H1 (cell line): ENCODE data around the gene HSF5. TPM values are rescaled to one million over a fixed set of nuclear protein-coding genes. Genes with fewer than 3 reads are reported as not detected.

Experiments used
- CTCF ChIA-PET: fragments of 300-600 bp; sonication (Branson Sonifier 250); formaldehyde crosslinking; loops from one replicate; lab custom pipeline; 2021; ENCODE audit not compliant: partially characterized antibody; lab: Charles Lee
- POLR2A ChIA-PET: fragments of 300-600 bp; sonication (Branson Sonifier 250); formaldehyde crosslinking; loops from one replicate; lab custom pipeline; 2021; ENCODE audit warnings: inconsistent platforms; ENCODE audit not compliant: partially characterized antibody; lab: Charles Lee
- DNase-seq, 2 experiments: peaks; one replicate each; pipeline versions ENCODE4 v3.0.0 to v3.0.0-alpha.2; 2010 to 2022; ENCODE audit warnings: low spot score in 2 of 2, low read depth in 1 of 2, mixed read lengths in 1 of 2
- FAIRE-seq: peaks from 2 replicates; lab custom pipeline; 2011; peaks lifted over from hg19 to GRCh38; lab: Jason Lieb, UNC
- H2AFZ ChIP-seq: 2 replicates; pipeline ENCODE4 v1.8.1; 2012; ENCODE audit warnings: low read length, inconsistent platforms
- H2AK5ac ChIP-seq: 2 replicates; pipeline ENCODE4 v1.6.1; 2013; ENCODE audit warnings: low read depth, low read length
- H2BK120ac ChIP-seq: replicated peaks from 2 replicates; pipeline ENCODE3; 2013; ENCODE audit warnings: low read depth, low read length, inconsistent platforms
- H2BK12ac ChIP-seq: 2 replicates; pipeline ENCODE4 v1.6.1; 2013; ENCODE audit warnings: low read depth, low read length
- H2BK15ac ChIP-seq: 2 replicates; pipeline ENCODE4 v1.6.1; 2013; ENCODE audit warnings: low read length
- H2BK20ac ChIP-seq: 2 replicates; pipeline ENCODE4 v1.6.1; 2013; ENCODE audit warnings: low read length
- H2BK5ac ChIP-seq: 2 replicates; pipeline ENCODE4 v1.6.1; 2013; ENCODE audit warnings: low read depth, low read length
- H3K14ac ChIP-seq: 2 replicates; pipeline ENCODE4 v1.6.1; 2013; ENCODE audit warnings: inconsistent platforms; ENCODE audit not compliant: insufficient read length
- H3K18ac ChIP-seq: 2 replicates; pipeline ENCODE4 v1.6.1; 2013; ENCODE audit warnings: low read length; ENCODE audit errors: extremely low read depth
- H3K23ac ChIP-seq: 2 replicates; pipeline ENCODE4 v1.6.1; 2013; ENCODE audit warnings: inconsistent platforms; ENCODE audit not compliant: insufficient read length
- H3K23me2 ChIP-seq: 2 replicates; pipeline ENCODE4 v1.6.1; 2013; ENCODE audit warnings: low read depth, low read length
- H3K27ac ChIP-seq: 2 replicates; pipeline ENCODE4 v1.6.1; 2011; ENCODE audit warnings: low read depth, low read length, inconsistent platforms
- H3K27me3 ChIP-seq, 4 experiments: replicated peaks in 1 of 4; 1 replicate in 1 of 4; 2 replicates in 3 of 4; pipeline versions ENCODE4 v1.6.1 to v1.8.1; 2011 to 2013; ENCODE audit warnings: low read length in 3 of 4, mild to moderate bottlenecking in 3 of 4, inconsistent platforms in 2 of 4, mixed read lengths in 2 of 4, moderate library complexity in 1 of 4; ENCODE audit not compliant: control insufficient read depth in 3 of 4, insufficient read depth in 3 of 4; ENCODE audit errors: extremely low read depth in 1 of 4
- H3K36me3 ChIP-seq, 4 experiments: 2 replicates each; pipeline versions ENCODE4 v1.6.1 to v1.8.1; 2011 to 2013; ENCODE audit warnings: mild to moderate bottlenecking in 4 of 4, low read length in 3 of 4, moderate library complexity in 2 of 4, control low read depth in 1 of 4, inconsistent platforms in 1 of 4; ENCODE audit not compliant: insufficient read depth in 4 of 4, control insufficient read depth in 2 of 4
- H3K4ac ChIP-seq: replicated peaks from 2 replicates; pipeline ENCODE3; 2013; ENCODE audit warnings: low read length, low read depth, mixed read lengths, inconsistent platforms; ENCODE audit not compliant: insufficient read length
- H3K4me1 ChIP-seq, 4 experiments: replicated peaks in 1 of 4; 1 replicate in 1 of 4; 2 replicates in 3 of 4; pipeline versions ENCODE4 v1.6.1 to v1.8.1; 2011 to 2013; ENCODE audit warnings: low read length in 3 of 4, inconsistent platforms in 2 of 4, mixed read lengths in 1 of 4; ENCODE audit not compliant: insufficient read depth in 4 of 4, control insufficient read depth in 3 of 4
- H3K4me2 ChIP-seq, 2 experiments: 2 replicates each; pipeline versions ENCODE4 v1.6.1 to v1.8.1; 2011 to 2013; ENCODE audit warnings: low read depth in 2 of 2, low read length in 2 of 2, control low read depth in 1 of 2, inconsistent platforms in 1 of 2, mild to moderate bottlenecking in 1 of 2; ENCODE audit not compliant: insufficient read depth in 1 of 2
- H3K4me3 ChIP-seq, 4 experiments: fragments of 200-600, 300-600 bp in 1 of 4; sonication (generic), shearing (Covaris generic), sonication (Bioruptor Twin) in 1 of 4; 2 replicates each; pipeline versions ENCODE4 v1.5.1 to v1.8.1; 2011 to 2016; ENCODE audit warnings: low read length in 4 of 4, low read depth in 3 of 4, control low read depth in 2 of 4, inconsistent platforms in 2 of 4, mild to moderate bottlenecking in 2 of 4, mixed read lengths in 1 of 4, moderate library complexity in 1 of 4; ENCODE audit not compliant: insufficient read depth in 2 of 4; ENCODE audit errors: extremely low read depth in 1 of 4
- H3K56ac ChIP-seq: replicated peaks from 2 replicates; pipeline ENCODE3; 2013; ENCODE audit warnings: low read depth, mild to moderate bottlenecking, mixed read lengths, low read length, inconsistent platforms; ENCODE audit not compliant: insufficient read length
- H3K79me1 ChIP-seq: 2 replicates; pipeline ENCODE4 v1.6.1; 2013; ENCODE audit warnings: low read depth, low read length, control low read depth
- H3K79me2 ChIP-seq, 2 experiments: 2 replicates each; pipeline versions ENCODE4 v1.6.1 to v1.8.1; 2012 to 2013; ENCODE audit warnings: low read length in 2 of 2, mild to moderate bottlenecking in 2 of 2, inconsistent platforms in 1 of 2; ENCODE audit not compliant: insufficient read depth in 2 of 2, control insufficient read depth in 1 of 2
- H3K9ac ChIP-seq, 4 experiments: replicated peaks in 1 of 4; 1 replicate in 1 of 4; 2 replicates in 3 of 4; pipeline versions ENCODE4 v1.6.1 to v1.8.1; 2011 to 2013; ENCODE audit warnings: low read depth in 3 of 4, low read length in 3 of 4, control low read depth in 2 of 4, mild to moderate bottlenecking in 2 of 4, moderate library complexity in 2 of 4, inconsistent platforms in 1 of 4; ENCODE audit errors: extremely low read depth in 1 of 4
- H3K9me3 ChIP-seq, 2 experiments: 2 replicates each; pipeline versions ENCODE4 v1.6.1 to v1.8.1; 2012 to 2013; ENCODE audit warnings: mild to moderate bottlenecking in 2 of 2, moderate library complexity in 2 of 2, control low read depth in 1 of 2, inconsistent platforms in 1 of 2, low read depth in 1 of 2, low read length in 1 of 2, mixed read lengths in 1 of 2; ENCODE audit not compliant: insufficient read depth in 2 of 2
- H4K20me1 ChIP-seq, 2 experiments: replicated peaks in 1 of 2; 2 replicates each; pipeline versions ENCODE3 to v1.8.1; 2011 to 2013; ENCODE audit warnings: inconsistent platforms in 2 of 2, low read length in 2 of 2, mild to moderate bottlenecking in 1 of 2; ENCODE audit not compliant: insufficient read depth in 2 of 2, control insufficient read depth in 1 of 2
- H4K5ac ChIP-seq: 2 replicates; pipeline ENCODE4 v1.6.1; 2013; ENCODE audit warnings: low read length, low read depth, mixed read lengths, inconsistent platforms; ENCODE audit not compliant: insufficient read length
- H4K8ac ChIP-seq: 2 replicates; pipeline ENCODE4 v1.8.0; 2013; ENCODE audit warnings: mild to moderate bottlenecking, moderate library complexity, low read length, inconsistent platforms; ENCODE audit not compliant: insufficient read depth; ENCODE audit errors: extremely low read depth
- H4K91ac ChIP-seq: replicated peaks from 2 replicates; pipeline ENCODE3; 2013; ENCODE audit warnings: low read length, mixed read lengths, inconsistent platforms; ENCODE audit not compliant: insufficient read length
- GTF2F1 ChIP-seq: IDR thresholded peaks from 2 replicates; pipeline ENCODE4 v1.6.1; 2012; ENCODE audit warnings: low read depth, low read length, improper control_type of control experiment, borderline replicate concordance
- JUN ChIP-seq: IDR thresholded peaks from 2 replicates; pipeline ENCODE4 v1.6.1; 2011; ENCODE audit warnings: low read depth, mild to moderate bottlenecking, improper control_type of control experiment, low read length
- WGBS, 2 experiments: shearing (Covaris generic) in 1 of 2; methylation state at CpG; one replicate each; pipeline versions ENCODE4 v1.1.6 to v1.1.7; 2013 to 2015; ENCODE audit warnings: low lambda C conversion rate in 2 of 2, mixed read lengths in 2 of 2, inconsistent platforms in 1 of 2, low coverage in 1 of 2, missing lambda C conversion rate in 1 of 2; ENCODE audit not compliant: insufficient replicate concordance in 2 of 2, insufficient coverage in 1 of 2, insufficient read length in 1 of 2; ENCODE audit errors: extremely low coverage in 1 of 2, missing lambda C conversion rate in 1 of 2; 5-methylcytosine and 5-hydroxymethylcytosine counted together
- polyA plus RNA-seq, 7 experiments: library from polyadenylated mRNA; depleted of rRNA in 3 of 7; stranded (reverse) in 5 of 7; unstranded in 2 of 7; fragments of >200 nt in 5 of 7; fragments of 200-250 nt in 2 of 7; gene quantifications; 1 replicate in 5 of 7; 2 replicates in 1 of 7; 4 replicates in 1 of 7; pipeline versions ENCODE4 v1.2.1 to v1.2.3, GENCODE V29; 2011 to 2013; ENCODE audit warnings: missing spikeins in 2 of 7, mixed read lengths in 2 of 7
- total RNA-seq: library from RNA; stranded (reverse); fragmentation: NEBNext Ultra II Directional; extraction: Animal tissue kit (Norgen Biotek cat#: 25700); gene quantifications from 2 replicates; pipeline ENCODE4 v1.2.1, GENCODE V29; 2021
- TF ChIP-seq, protein P1 (sequence below), 3 experiments: IDR thresholded peaks; 1 replicate in 2 of 3; 2 replicates in 1 of 3; pipeline versions ENCODE4 v1.5.1 to v1.6.1; 2011; ENCODE audit warnings: low read length in 3 of 3, mild to moderate bottlenecking in 3 of 3, inconsistent platforms in 2 of 3, low read depth in 1 of 3, moderate library complexity in 1 of 3; ENCODE audit not compliant: insufficient read depth in 1 of 3; ENCODE audit errors: control extremely low read depth in 1 of 3

HSF5 gene
- total and polyA plus RNA-seq, 2 of the 8 experiments (the other 6 are each of a cell fraction or from before 2014, with no cell fraction given), result not detected

- ChIA-PET CTCF (interaction anchor here (0.7 to 16.5 kb wide), 7 partner anchors 6 to 478 kb away, joined by 3 to 163 read pairs (median 9); a partner anchor contains a TSS), POLR2A (interaction anchor here (0.6 to 2.2 kb wide), 4 partner anchors 8 to 105 kb away, joined by 5 to 10 read pairs (median 6); partner anchors contain the start of gene MTMR4)
- Histone ChIP-seq H2AK5ac (no peak overlapping the region), H4K5ac (no peak overlapping the region), H3K9ac (no peak overlapping the region), H3K23me2 (peaks cover 9% of the 10 kb centered on the region; the same call in 1 of the 2 replicates), H2BK120ac (no peak overlapping the region), H3K79me1 (no peaks in the 10 kb centered on the region), H2BK15ac (0 out of 2 replicates have a peak overlapping the region, but pooled peaks have one; percentile 61), H3K4ac (no peak overlapping the region), H3K79me2 (no peaks in the 10 kb centered on the region), H4K20me1 (no peaks in the 10 kb centered on the region), H3K18ac (no peak overlapping the region), H3K23ac (no peak overlapping the region), H2AFZ (no peak overlapping the region), H3K4me1 (peaks cover 3 to 13% (median 7%) of the 10 kb centered on the region in 4 experiments), H4K91ac (no peak overlapping the region), H3K14ac (no peak overlapping the region), H3K27me3 (no peaks in the 10 kb centered on the region), H3K27ac (no peak overlapping the region), H2BK20ac (no peak overlapping the region), H2BK5ac (no peak overlapping the region), H4K8ac (no peak overlapping the region), H2BK12ac (no peak overlapping the region), H3K4me3 (no peak overlapping the region), H3K9me3 (no peaks in the 10 kb centered on the region), H3K36me3 (no peaks in the 10 kb centered on the region), H3K56ac (no peak overlapping the region), H3K4me2 (no peak overlapping the region)
- TF ChIP-seq GTF2F1 (no peak), JUN (no peak)
- TF ChIP-seq, protein P1, sequence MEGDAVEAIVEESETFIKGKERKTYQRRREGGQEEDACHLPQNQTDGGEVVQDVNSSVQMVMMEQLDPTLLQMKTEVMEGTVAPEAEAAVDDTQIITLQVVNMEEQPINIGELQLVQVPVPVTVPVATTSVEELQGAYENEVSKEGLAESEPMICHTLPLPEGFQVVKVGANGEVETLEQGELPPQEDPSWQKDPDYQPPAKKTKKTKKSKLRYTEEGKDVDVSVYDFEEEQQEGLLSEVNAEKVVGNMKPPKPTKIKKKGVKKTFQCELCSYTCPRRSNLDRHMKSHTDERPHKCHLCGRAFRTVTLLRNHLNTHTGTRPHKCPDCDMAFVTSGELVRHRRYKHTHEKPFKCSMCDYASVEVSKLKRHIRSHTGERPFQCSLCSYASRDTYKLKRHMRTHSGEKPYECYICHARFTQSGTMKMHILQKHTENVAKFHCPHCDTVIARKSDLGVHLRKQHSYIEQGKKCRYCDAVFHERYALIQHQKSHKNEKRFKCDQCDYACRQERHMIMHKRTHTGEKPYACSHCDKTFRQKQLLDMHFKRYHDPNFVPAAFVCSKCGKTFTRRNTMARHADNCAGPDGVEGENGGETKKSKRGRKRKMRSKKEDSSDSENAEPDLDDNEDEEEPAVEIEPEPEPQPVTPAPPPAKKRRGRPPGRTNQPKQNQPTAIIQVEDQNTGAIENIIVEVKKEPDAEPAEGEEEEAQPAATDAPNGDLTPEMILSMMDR (IDR thresholded peaks at IDR 0.05; ENCODE audit: control extremely low read depth in 1 of 3, insufficient read depth in 1 of 3, low read depth in 1 of 3, low read length in 3 of 3), result peak in 1 of 3 experiments; percentile 7; a peak in 1 of 4 replicates
- DNase-seq (no peak), FAIRE-seq (no peak)
- 81% methylated on average over 2 of the region's 2 CpGs; no CpG with 5 or more reads in 1 of the 2 experiments for WGBS, 2 experiments
These were observed 39.1 kb upstream of the HSF5 start for GRCh38 chr17:58527306-58527705.
